GM23338 (cell line): ENCODE measurements around the gene AK6.

ENCODE experiments used
- EZH2 ChIP-seq: fragments of 200-600 bp; sonication (generic); IDR thresholded peaks from one replicate; pipeline ENCODE4 v1.8.0; 2017; ENCODE audit warnings: antibody characterized with exemption, mild to moderate bottlenecking, low read depth; ENCODE audit not compliant: unreplicated experiment
- EZH2phosphoT487 ChIP-seq: fragments of 200-600 bp; sonication (generic); IDR thresholded peaks from one replicate; pipeline ENCODE4 v1.8.1; 2018; ENCODE audit warnings: antibody characterized with exemption; ENCODE audit not compliant: unreplicated experiment
- TF ChIP-seq, protein P1 (sequence below), 2 experiments: fragments of 200-600 bp in 1 of 2; sonication (generic) in 1 of 2; conservative IDR thresholded peaks; 2 replicates each; pipeline versions ENCODE4 v1.5.1 to v1.6.1; 2016 to 2017; ENCODE audit warnings: antibody characterized with exemption in 2 of 2, low read depth in 2 of 2, mild to moderate bottlenecking in 2 of 2, moderate library complexity in 1 of 2
- TF ChIP-seq, protein P2 (sequence below): IDR thresholded peaks from one replicate; pipeline ENCODE4 v1.6.1; 2018; ENCODE audit warnings: antibody characterized with exemption; ENCODE audit not compliant: unreplicated experiment

DNA sequence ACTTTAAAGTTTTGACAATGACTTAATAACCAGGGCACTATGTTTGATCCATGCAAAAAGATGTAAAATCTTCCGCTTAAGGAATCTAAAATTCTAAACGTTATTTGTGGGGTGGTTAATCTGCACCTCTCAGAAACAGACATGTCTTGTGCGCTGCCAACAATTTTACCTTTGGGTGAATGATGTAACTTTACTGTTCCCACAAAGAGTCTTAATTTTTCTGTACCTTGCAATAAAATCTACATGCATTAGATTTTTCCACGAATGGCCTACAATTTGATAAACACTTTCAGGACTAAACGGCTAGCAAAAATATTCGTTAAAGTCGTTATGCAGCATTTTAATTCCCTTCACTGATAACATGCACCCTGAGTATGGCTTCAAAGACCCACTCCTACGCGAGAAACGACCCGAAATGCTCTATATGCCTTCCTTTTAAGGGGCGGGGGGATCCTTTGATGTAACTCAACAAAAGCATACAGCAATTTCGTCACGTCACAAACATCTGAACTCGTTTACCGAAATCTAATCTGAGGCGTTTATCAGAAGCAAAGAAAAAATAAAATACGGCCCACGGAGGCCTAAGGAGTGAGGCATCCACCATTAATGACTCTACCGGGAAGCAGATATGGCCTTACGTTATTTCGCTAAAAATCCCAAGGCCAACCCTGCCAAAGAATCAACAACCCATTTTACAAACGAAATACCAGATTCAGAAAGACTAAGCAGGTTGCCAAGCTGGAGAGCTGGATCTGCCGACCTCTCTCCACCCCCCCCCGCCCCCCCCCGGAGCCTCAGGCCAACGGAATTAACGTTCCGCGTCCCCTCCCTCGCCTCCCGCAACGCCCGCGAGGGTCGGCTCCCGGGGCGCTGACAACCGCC lies 621 bp downstream of the AK6 start:
- TF ChIP-seq, protein P1, sequence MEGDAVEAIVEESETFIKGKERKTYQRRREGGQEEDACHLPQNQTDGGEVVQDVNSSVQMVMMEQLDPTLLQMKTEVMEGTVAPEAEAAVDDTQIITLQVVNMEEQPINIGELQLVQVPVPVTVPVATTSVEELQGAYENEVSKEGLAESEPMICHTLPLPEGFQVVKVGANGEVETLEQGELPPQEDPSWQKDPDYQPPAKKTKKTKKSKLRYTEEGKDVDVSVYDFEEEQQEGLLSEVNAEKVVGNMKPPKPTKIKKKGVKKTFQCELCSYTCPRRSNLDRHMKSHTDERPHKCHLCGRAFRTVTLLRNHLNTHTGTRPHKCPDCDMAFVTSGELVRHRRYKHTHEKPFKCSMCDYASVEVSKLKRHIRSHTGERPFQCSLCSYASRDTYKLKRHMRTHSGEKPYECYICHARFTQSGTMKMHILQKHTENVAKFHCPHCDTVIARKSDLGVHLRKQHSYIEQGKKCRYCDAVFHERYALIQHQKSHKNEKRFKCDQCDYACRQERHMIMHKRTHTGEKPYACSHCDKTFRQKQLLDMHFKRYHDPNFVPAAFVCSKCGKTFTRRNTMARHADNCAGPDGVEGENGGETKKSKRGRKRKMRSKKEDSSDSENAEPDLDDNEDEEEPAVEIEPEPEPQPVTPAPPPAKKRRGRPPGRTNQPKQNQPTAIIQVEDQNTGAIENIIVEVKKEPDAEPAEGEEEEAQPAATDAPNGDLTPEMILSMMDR (conservative IDR thresholded peaks at IDR 0.05; ENCODE audit: low read depth in 2 of 2): no peak
- TF ChIP-seq EZH2phosphoT487 (no peak), EZH2 (no peak)
- TF ChIP-seq, protein P2, sequence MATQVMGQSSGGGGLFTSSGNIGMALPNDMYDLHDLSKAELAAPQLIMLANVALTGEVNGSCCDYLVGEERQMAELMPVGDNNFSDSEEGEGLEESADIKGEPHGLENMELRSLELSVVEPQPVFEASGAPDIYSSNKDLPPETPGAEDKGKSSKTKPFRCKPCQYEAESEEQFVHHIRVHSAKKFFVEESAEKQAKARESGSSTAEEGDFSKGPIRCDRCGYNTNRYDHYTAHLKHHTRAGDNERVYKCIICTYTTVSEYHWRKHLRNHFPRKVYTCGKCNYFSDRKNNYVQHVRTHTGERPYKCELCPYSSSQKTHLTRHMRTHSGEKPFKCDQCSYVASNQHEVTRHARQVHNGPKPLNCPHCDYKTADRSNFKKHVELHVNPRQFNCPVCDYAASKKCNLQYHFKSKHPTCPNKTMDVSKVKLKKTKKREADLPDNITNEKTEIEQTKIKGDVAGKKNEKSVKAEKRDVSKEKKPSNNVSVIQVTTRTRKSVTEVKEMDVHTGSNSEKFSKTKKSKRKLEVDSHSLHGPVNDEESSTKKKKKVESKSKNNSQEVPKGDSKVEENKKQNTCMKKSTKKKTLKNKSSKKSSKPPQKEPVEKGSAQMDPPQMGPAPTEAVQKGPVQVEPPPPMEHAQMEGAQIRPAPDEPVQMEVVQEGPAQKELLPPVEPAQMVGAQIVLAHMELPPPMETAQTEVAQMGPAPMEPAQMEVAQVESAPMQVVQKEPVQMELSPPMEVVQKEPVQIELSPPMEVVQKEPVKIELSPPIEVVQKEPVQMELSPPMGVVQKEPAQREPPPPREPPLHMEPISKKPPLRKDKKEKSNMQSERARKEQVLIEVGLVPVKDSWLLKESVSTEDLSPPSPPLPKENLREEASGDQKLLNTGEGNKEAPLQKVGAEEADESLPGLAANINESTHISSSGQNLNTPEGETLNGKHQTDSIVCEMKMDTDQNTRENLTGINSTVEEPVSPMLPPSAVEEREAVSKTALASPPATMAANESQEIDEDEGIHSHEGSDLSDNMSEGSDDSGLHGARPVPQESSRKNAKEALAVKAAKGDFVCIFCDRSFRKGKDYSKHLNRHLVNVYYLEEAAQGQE: no peak
